HepG2 (cell line): ENCODE data around the gene LRP1B. TPM values are rescaled to one million over a fixed set of nuclear protein-coding genes. Genes with fewer than 3 reads are reported as not detected.

Source experiments
- ATAC-seq: fragments of 200-7000 bp; cut with Tn5 transposase; 3 replicates; pipeline ENCODE4 v1.9.1; 2020; ENCODE audit warnings: mild to moderate bottlenecking, moderate library complexity
- BruUV-seq: library from RNA; stranded (reverse); fragments of 400-500 nt; replicated peaks from 2 replicates; lab custom pipeline; 2021; lab: Mats Ljungman, UMichigan
- CTCF ChIA-PET: fragments of 300-600 bp; formaldehyde crosslinking; extraction: SDS; loops from one replicate; lab custom pipeline; 2021; ENCODE audit warnings: low total read pairs, inconsistent platforms, low intra/inter-chr PET ratio; lab: Yijun Ruan, JAX
- POLR2A ChIA-PET: fragments of 350-600 bp; sonication (Branson Sonifier 250); formaldehyde crosslinking; loops from one replicate; lab custom pipeline; 2020; ENCODE audit warnings: antibody characterized with exemption, inconsistent platforms; lab: Yijun Ruan, JAX
- DNase-seq: peaks from one replicate; pipeline ENCODE4 v3.0.0-alpha.2; 2015; ENCODE audit warnings: low spot score
- FAIRE-seq: peaks from 3 replicates; lab custom pipeline; 2011; peaks lifted over from hg19 to GRCh38; lab: Jason Lieb, UNC
- H2AFZ ChIP-seq: one replicate; pipeline ENCODE4 v1.6.1; 2011; ENCODE audit warnings: low read length, inconsistent platforms
- H3K27ac ChIP-seq: fragments of 300-600 bp; 3 replicates; pipeline ENCODE4 v1.8.0; 2011; ENCODE audit warnings: mixed run types, mild to moderate bottlenecking, mixed read lengths, low read length, inconsistent platforms; ENCODE audit not compliant: insufficient read depth; ENCODE audit errors: extremely low read length
- H3K27me3 ChIP-seq, 2 experiments: fragments of 200-600 bp in 1 of 2; 2 replicates in 1 of 2; 3 replicates in 1 of 2; pipeline versions ENCODE4 v1.6.0 to v1.8.0; 2011; ENCODE audit warnings: low read length in 2 of 2, mild to moderate bottlenecking in 2 of 2, moderate library complexity in 2 of 2, inconsistent platforms in 1 of 2; ENCODE audit not compliant: insufficient read depth in 2 of 2, control insufficient read depth in 1 of 2
- H3K36me3 ChIP-seq, 2 experiments: fragments of 200-600 bp in 1 of 2; replicated peaks in 1 of 2; 2 replicates in 1 of 2; 3 replicates in 1 of 2; pipeline versions ENCODE4 v1.5.1 to v1.8.0; 2011; ENCODE audit warnings: low read length in 2 of 2, inconsistent platforms in 1 of 2; ENCODE audit not compliant: insufficient read depth in 2 of 2, control insufficient read depth in 1 of 2
- H3K4me1 ChIP-seq: 2 replicates; pipeline ENCODE4 v1.5.1; 2012; ENCODE audit warnings: low read length, inconsistent platforms; ENCODE audit not compliant: insufficient read depth
- H3K4me2 ChIP-seq: 2 replicates; pipeline ENCODE4 v1.6.0; 2011; ENCODE audit warnings: low read depth, low read length, inconsistent platforms
- H3K4me3 ChIP-seq, 3 experiments: fragments of 200-600 bp in 1 of 3; sonication (generic), shearing (Covaris generic) in 1 of 3; replicated peaks in 1 of 3; 2 replicates each; pipeline ENCODE4 v1.5.1; 2011 to 2016; ENCODE audit warnings: low read length in 3 of 3, inconsistent platforms in 2 of 3, low read depth in 2 of 3, mild to moderate bottlenecking in 2 of 3, control low read depth in 1 of 3, mixed read lengths in 1 of 3; ENCODE audit not compliant: insufficient read depth in 1 of 3
- H3K79me2 ChIP-seq: one replicate; pipeline ENCODE4 v1.6.1; 2011; ENCODE audit warnings: low read length, inconsistent platforms; ENCODE audit not compliant: insufficient read depth
- H3K9ac ChIP-seq: 2 replicates; pipeline ENCODE4 v1.6.0; 2011; ENCODE audit warnings: mild to moderate bottlenecking, low read depth, low read length, inconsistent platforms; ENCODE audit not compliant: insufficient read depth
- H3K9me3 ChIP-seq: 2 replicates; pipeline ENCODE4 v1.5.1; 2012; ENCODE audit warnings: mild to moderate bottlenecking, low read length
- H4K20me1 ChIP-seq: 2 replicates; pipeline ENCODE4 v1.6.0; 2011; ENCODE audit warnings: inconsistent platforms, mild to moderate bottlenecking, low read length, moderate library complexity; ENCODE audit not compliant: insufficient read depth
- ATF4 ChIP-seq, 2 experiments: fragments of 450-650 bp in 1 of 2; sonication (generic) in 1 of 2; formaldehyde crosslinking; IDR thresholded peaks; 2 replicates each; pipeline versions ENCODE4 v1.5.0 to v1.8.0; 2020 to 2022; ENCODE audit warnings: mild to moderate bottlenecking in 1 of 2, missing genetic modification reagents in 1 of 2
- CREB1 ChIP-seq, 2 experiments: fragments of 450-650 bp in 1 of 2; IDR thresholded peaks; 2 replicates each; pipeline ENCODE4 v1.6.1; 2016 to 2017; ENCODE audit warnings: control low read depth in 1 of 2, mild to moderate bottlenecking in 1 of 2, missing compliant biosample characterization in 1 of 2, missing genetic modification characterization in 1 of 2
- CSRNP1 ChIP-seq: sonication (generic); formaldehyde crosslinking; IDR thresholded peaks from 2 replicates; pipeline ENCODE4 v1.8.1; 2023; ENCODE audit warnings: mild to moderate bottlenecking, missing genetic modification reagents
- GFI1 ChIP-seq: sonication (generic); formaldehyde crosslinking; IDR thresholded peaks from 2 replicates; pipeline ENCODE4 v1.5.0; 2020; ENCODE audit warnings: missing genetic modification reagents, mild to moderate bottlenecking, borderline replicate concordance
- IRX3 ChIP-seq: sonication (generic); formaldehyde crosslinking; IDR thresholded peaks from 2 replicates; pipeline ENCODE4 v1.8.1; 2023; ENCODE audit warnings: mild to moderate bottlenecking, low read depth, missing genetic modification reagents, borderline replicate concordance
- MIER2 ChIP-seq: IDR thresholded peaks from 2 replicates; pipeline ENCODE4 v1.6.1; 2016; ENCODE audit warnings: missing biosample characterization, missing genetic modification reagents
- NAIF1 ChIP-seq: sonication (generic); formaldehyde crosslinking; IDR thresholded peaks from 2 replicates; pipeline ENCODE4 v1.5.0; 2020; ENCODE audit warnings: mild to moderate bottlenecking, missing genetic modification reagents, borderline replicate concordance
- PATZ1 ChIP-seq: sonication (generic); formaldehyde crosslinking; IDR thresholded peaks from 2 replicates; pipeline ENCODE4 v1.4.0; 2020; ENCODE audit warnings: missing genetic modification reagents
- ZFP36L1 ChIP-seq: sonication (generic); formaldehyde crosslinking; IDR thresholded peaks from 2 replicates; pipeline ENCODE4 v1.8.0; 2022; ENCODE audit warnings: mild to moderate bottlenecking, missing genetic modification reagents, moderate library complexity
- ZNF615 ChIP-seq: sonication (generic); formaldehyde crosslinking; IDR thresholded peaks from 2 replicates; pipeline ENCODE4 v1.5.0; 2020; ENCODE audit warnings: mild to moderate bottlenecking, missing genetic modification reagents, borderline replicate concordance
- ZNF687 ChIP-seq: sonication (generic); formaldehyde crosslinking; IDR thresholded peaks from 2 replicates; pipeline ENCODE4 v1.5.1; 2020; ENCODE audit warnings: mild to moderate bottlenecking, missing genetic modification reagents, moderate library complexity
- ZNF83 ChIP-seq: sonication (generic); formaldehyde crosslinking; IDR thresholded peaks from 2 replicates; pipeline ENCODE4 v1.4.0; 2020; ENCODE audit warnings: missing genetic modification reagents, mild to moderate bottlenecking, borderline replicate concordance
- WGBS: methylation state at CpG from one replicate; pipeline ENCODE4 v1.1.6; 2017; ENCODE audit warnings: low lambda C conversion rate; 5-methylcytosine and 5-hydroxymethylcytosine counted together
- in situ Hi-C: cut with HindIII; loops from 2 replicates; pipeline ENCODE4 v1.10.0; 2017; ENCODE audit warnings: low pct_unique_long_range_greater_than_20kb; ENCODE audit not compliant: extremely low pct_ligation_motif_present
- intact Hi-C: fragments of 100-400 bp; cut with micrococcal nuclease; formaldehyde crosslinking; loops from one replicate; pipeline ENCODE4 v1.10.0; 2022; ENCODE audit not compliant: unreplicated experiment
- polyA plus RNA-seq, 8 experiments: library from polyadenylated mRNA; depleted of rRNA in 3 of 8; stranded (reverse) in 7 of 8; unstranded in 1 of 8; fragments of >200 nt; fragmentation: Illumina TruSeq in 4 of 8; extraction: Trizol in 4 of 8; gene quantifications; 2 replicates each; pipeline versions ENCODE4 v1.2.1 to v1.2.3, GENCODE V29; 2011 to 2016; ENCODE audit warnings: low read depth in 4 of 8, missing spikeins in 1 of 8, mixed read lengths in 1 of 8; ENCODE audit not compliant: insufficient read depth in 1 of 8
- total RNA-seq, 5 experiments: library from RNA; depleted of rRNA; stranded (reverse); fragments of >200 nt; fragmentation: Illumina TruSeq; extraction: Trizol; gene quantifications; 2 replicates each; pipeline ENCODE4 v1.2.3, GENCODE V29; 2016; ENCODE audit warnings: low read depth in 1 of 5

LRP1B gene
- total and polyA plus RNA-seq, 2 of the 13 experiments (the other 11 are each of a cell fraction or from before 2014, with no cell fraction given) = 0.04 TPM; not detected in 1

- TF ChIP-seq CSRNP1 (CRISPR knock-in tag) = no peak
- peak; percentile 59 for TF ChIP-seq CREB1 (IDR thresholded peaks at IDR 0.05)
- no peak for TF ChIP-seq CREB1 (CRISPR knock-in tag; IDR thresholded peaks at IDR 0.05)
- no peak for TF ChIP-seq ZNF83 (CRISPR knock-in tag)
- TF ChIP-seq, all 625 proteins: peak for 1
These were observed 19.6 kb upstream of the LRP1B start (continued) for GRCh38 chr2:142150453-142150852.

GRCh38 chr2:142144547-142144946 lies 13.7 kb upstream of the LRP1B start:
- ChIA-PET POLR2A (no interaction called here), CTCF (no interaction called here)
- H3K4me2 ChIP-seq = no peak overlapping the region
- intact Hi-C loops (no loop called here), in situ Hi-C loops (no loop called here)
- H3K79me2 ChIP-seq = no peaks in the 10 kb centered on the region
- H2AFZ ChIP-seq = no peak overlapping the region
- no peaks in the 10 kb centered on the region for H4K20me1 ChIP-seq
- FAIRE-seq (no peak), DNase-seq (no peak), ATAC-seq (no peak)
- 6% methylated on average over 2 of the region's 2 CpGs for WGBS
- no peaks in the 10 kb centered on the region for H3K27me3 ChIP-seq
- no peaks in the 10 kb centered on the region for H3K36me3 ChIP-seq
- H3K9ac ChIP-seq = no peak overlapping the region
- BruUV-seq = no TSS peak
- H3K27ac ChIP-seq = no peak overlapping the region
- no peaks in the 10 kb centered on the region for H3K4me1 ChIP-seq
- H3K4me3 ChIP-seq = no peak overlapping the region
- H3K9me3 ChIP-seq = no peaks in the 10 kb centered on the region
- TF ChIP-seq ATF4 (CRISPR knock-in tag; IDR thresholded peaks at IDR 0.05) = no peak
- no peak for TF ChIP-seq ZNF615 (CRISPR knock-in tag)
- no peak for TF ChIP-seq GFI1 (CRISPR knock-in tag)
- TF ChIP-seq NAIF1 (CRISPR knock-in tag) = no peak
- TF ChIP-seq ZFP36L1 (CRISPR knock-in tag) = no peak
- no peak for TF ChIP-seq ZNF687 (CRISPR knock-in tag)
- TF ChIP-seq MIER2 (CRISPR knock-in tag) = no peak
- no peak for TF ChIP-seq PATZ1 (CRISPR knock-in tag)
- TF ChIP-seq IRX3 (CRISPR knock-in tag) = no peak
